ENCODE results near the gene ZBBX. TPM values are rescaled to one million over a fixed set of nuclear protein-coding genes. Genes with fewer than 3 reads are reported as not detected.

Gene ZBBX
- total and polyA plus RNA-seq, 10 of the 15 experiments (the other 5 are each of a cell fraction or from before 2014, with no cell fraction given) = 0.01 to 0.34 (median 0.17) TPM; not detected in 6

GRCh38 chr3:167406876-167407492, 26.9 kb upstream of the ZBBX start:
- RAD21 ChIA-PET (ENCODE audit: unreplicated experiment) = interaction anchor here (1.0 kb wide), 1 partner anchor 334 kb away, joined by 3 read pairs; no protein-coding TSS in a partner anchor
- no peaks in the 10 kb centered on the region for H3K9me3 ChIP-seq (replicated peaks; ENCODE audit: control insufficient read depth, insufficient read depth, low read length)
- no peaks in the 10 kb centered on the region for H3K27me3 ChIP-seq (replicated peaks in 1 of 2; ENCODE audit: control insufficient read depth in 2 of 2, insufficient read depth in 2 of 2, low read length in 1 of 2)
- POLR2A ChIA-PET = no interaction called here
- H3K36me3 ChIP-seq (ENCODE audit: control insufficient read depth in 2 of 2, insufficient read depth in 2 of 2, low read length in 1 of 2) = no peaks in the 10 kb centered on the region
- in situ Hi-C loops (cut with MboI) (loop anchor here (10.0 kb wide), 1 partner anchor 488 kb away; no protein-coding TSS in a partner anchor), intact Hi-C loops (cut with micrococcal nuclease; ENCODE audit: unreplicated experiment) (loop anchor here (1.0 kb wide), 1 partner anchor 475 kb away; no protein-coding TSS in a partner anchor)
- no TSS peak for BruUV-seq (replicated peaks)
- TF ChIP-seq CTCF (IDR thresholded peaks at IDR 0.05 in 2 of 3, conservative IDR thresholded peaks at IDR 0.05 in 1 of 3; ENCODE audit: control insufficient read depth in 2 of 3, extremely low read depth in 1 of 3, insufficient read depth in 1 of 3, low read depth in 3 of 3, low read length in 3 of 3) = peak; percentile 6 to 40 (median 23); a peak in 3 of 6 replicates
- TF ChIP-seq RAD21 (IDR thresholded peaks at IDR 0.05; ENCODE audit: insufficient read depth, low read depth, low read length) = peak; percentile 49; the same call in 1 of the 2 replicates
- no peak for TF ChIP-seq TAF1 (IDR thresholded peaks at IDR 0.05; ENCODE audit: borderline replicate concordance, low read depth, low read length)
- no peak overlapping the region for H3K27ac ChIP-seq (ENCODE audit: control insufficient read depth, insufficient read depth)
- H2AFZ ChIP-seq (ENCODE audit: control insufficient read depth, low read depth, low read length) = no peak overlapping the region
- no peak for FAIRE-seq
- H4K20me1 ChIP-seq (ENCODE audit: control insufficient read depth, insufficient read depth) = no peaks in the 10 kb centered on the region
- H3K4me2 ChIP-seq (ENCODE audit: control insufficient read depth, insufficient read depth) = no peak overlapping the region
- no peak overlapping the region for H3K9ac ChIP-seq (ENCODE audit: control insufficient read depth, insufficient read depth, low read length)
- H3K4me3 ChIP-seq = no peak overlapping the region
- no peak for DNase-seq (ENCODE audit: low read depth, low spot score)
- 22% methylated on average over 3 of the region's 3 CpGs for WGBS (ENCODE audit: insufficient coverage, insufficient replicate concordance, low lambda C conversion rate, missing lambda C conversion rate)
- H3K79me2 ChIP-seq (ENCODE audit: control insufficient read depth, insufficient read depth, low read length) = no peaks in the 10 kb centered on the region
- peak; percentile 60; the same call in 2 of the 3 replicates for ATAC-seq
- CTCF ChIA-PET = interaction anchor here (2.0 kb wide), 1 partner anchor 475 kb away, joined by 9 read pairs; no protein-coding TSS in a partner anchor
- H3K4me1 ChIP-seq (ENCODE audit: control insufficient read depth, insufficient read depth, low read length) = no peaks in the 10 kb centered on the region
- SMC1A ChIA-PET (ENCODE audit: uncharacterized antibody, unreplicated experiment) = interaction anchor here (0.6 to 0.9 kb wide), 2 partner anchors 355 to 475 kb away, joined by 3 to 4 read pairs; no protein-coding TSS in a partner anchor
